HEK293 (cell line): ENCODE measurements around the gene CEBPB.

Source experiments
- CTCF ChIA-PET: fragments of 350-600 bp; formaldehyde crosslinking; extraction: SDS; loops from one replicate; lab custom pipeline; 2021; ENCODE audit warnings: antibody characterized with exemption; lab: Yijun Ruan, JAX
- POLR2A ChIA-PET: fragments of 300-600 bp; formaldehyde crosslinking; extraction: SDS; loops from one replicate; lab custom pipeline; 2020; ENCODE audit warnings: antibody characterized with exemption, inconsistent platforms; lab: Yijun Ruan, JAX
- H3K27ac ChIP-seq: fragments of 200-500 bp; sonication (Bioruptor generic); 2 replicates; pipeline ENCODE4 v1.5.1; 2014; ENCODE audit warnings: low read depth, low read length, control low read depth, inconsistent platforms; ENCODE audit errors: extremely low read depth
- H3K36me3 ChIP-seq, 2 experiments: fragments of 200-500 bp in 1 of 2; sonication (Bioruptor generic) in 1 of 2; 1 replicate in 1 of 2; 2 replicates in 1 of 2; pipeline ENCODE4 v1.5.1; 2014 to 2017; ENCODE audit warnings: inconsistent platforms in 2 of 2, low read length in 2 of 2; ENCODE audit not compliant: control insufficient read depth in 2 of 2, insufficient read depth in 1 of 2
- H3K4me1 ChIP-seq: fragments of 200-500 bp; sonication (Bioruptor generic); 2 replicates; pipeline ENCODE4 v1.5.1; 2014; ENCODE audit warnings: mild to moderate bottlenecking, low read length, inconsistent platforms; ENCODE audit not compliant: control insufficient read depth, insufficient read depth
- H3K4me3 ChIP-seq: 2 replicates; pipeline ENCODE4 v1.5.1; 2011; ENCODE audit warnings: low read depth, mild to moderate bottlenecking, control low read depth, low read length, moderate library complexity
- H3K9me3 ChIP-seq: fragments of 200-500 bp; sonication (Bioruptor generic); 2 replicates; pipeline ENCODE4 v1.5.1; 2014; ENCODE audit warnings: low read depth, low read length, inconsistent platforms; ENCODE audit not compliant: control insufficient read depth, insufficient read depth
- GLI4 ChIP-seq: fragments of 450-650 bp; formaldehyde crosslinking; IDR thresholded peaks from 2 replicates; pipeline ENCODE4 v1.5.1; 2016; ENCODE audit warnings: missing biosample characterization, missing genetic modification characterization
- HIC1 ChIP-seq: fragments of 450-650 bp; formaldehyde crosslinking; IDR thresholded peaks from 2 replicates; pipeline ENCODE4 v1.5.1; 2016; ENCODE audit warnings: missing biosample characterization, missing genetic modification characterization
- OVOL3 ChIP-seq: fragments of 450-650 bp; formaldehyde crosslinking; IDR thresholded peaks from 2 replicates; pipeline ENCODE4 v1.5.1; 2016; ENCODE audit warnings: missing biosample characterization, missing genetic modification characterization
- ZFHX2 ChIP-seq: fragments of 450-650 bp; formaldehyde crosslinking; conservative IDR thresholded peaks from 2 replicates; pipeline ENCODE4 v1.5.1; 2016; ENCODE audit warnings: missing biosample characterization, missing genetic modification characterization
- ZNF140 ChIP-seq: fragments of 450-650 bp; formaldehyde crosslinking; IDR thresholded peaks from 2 replicates; pipeline ENCODE4 v1.5.1; 2016; ENCODE audit warnings: missing biosample characterization, missing genetic modification characterization
- ZNF148 ChIP-seq: fragments of 450-650 bp; formaldehyde crosslinking; IDR thresholded peaks from 2 replicates; pipeline ENCODE4 v1.5.0; 2017; ENCODE audit warnings: missing biosample characterization, missing genetic modification characterization, borderline replicate concordance
- ZNF302 ChIP-seq: fragments of 450-650 bp; formaldehyde crosslinking; IDR thresholded peaks from 2 replicates; pipeline ENCODE4 v1.5.1; 2016; ENCODE audit warnings: missing biosample characterization, missing genetic modification characterization, low read depth
- ZNF404 ChIP-seq: fragments of 450-650 bp; formaldehyde crosslinking; IDR thresholded peaks from 2 replicates; pipeline ENCODE4 v1.5.1; 2017; ENCODE audit warnings: missing biosample characterization, missing genetic modification characterization
- ZNF426 ChIP-seq: fragments of 450-650 bp; formaldehyde crosslinking; IDR thresholded peaks from 2 replicates; pipeline ENCODE4 v1.5.1; 2017; ENCODE audit warnings: missing biosample characterization, missing genetic modification characterization, mild to moderate bottlenecking, inconsistent platforms, moderate library complexity
- ZNF544 ChIP-seq: fragments of 450-650 bp; formaldehyde crosslinking; IDR thresholded peaks from 2 replicates; pipeline ENCODE4 v1.5.0; 2017; ENCODE audit warnings: missing biosample characterization, missing genetic modification characterization
- ZNF558 ChIP-seq: fragments of 450-650 bp; formaldehyde crosslinking; IDR thresholded peaks from 2 replicates; pipeline ENCODE4 v1.5.1; 2016; ENCODE audit warnings: missing biosample characterization, missing genetic modification characterization
- ZNF660 ChIP-seq: fragments of 450-650 bp; IDR thresholded peaks from 2 replicates; pipeline ENCODE4 v1.5.1; 2018; ENCODE audit warnings: missing biosample characterization, mild to moderate bottlenecking, missing genetic modification characterization
- ZSCAN30 ChIP-seq: fragments of 450-650 bp; IDR thresholded peaks from 2 replicates; pipeline ENCODE4 v1.5.1; 2018; ENCODE audit warnings: missing biosample characterization, mild to moderate bottlenecking, missing genetic modification characterization, moderate library complexity
- TF ChIP-seq, protein P1 (sequence below): fragments of 450-650 bp; formaldehyde crosslinking; IDR thresholded peaks from 2 replicates; pipeline ENCODE4 v1.5.1; 2016; ENCODE audit warnings: missing biosample characterization, missing genetic modification characterization
- TF ChIP-seq, protein P2 (sequence below): fragments of 450-650 bp; formaldehyde crosslinking; IDR thresholded peaks from 2 replicates; pipeline ENCODE4 v1.5.1; 2016; ENCODE audit warnings: missing biosample characterization, missing genetic modification characterization
- TF ChIP-seq, protein P3 (sequence below): fragments of 450-650 bp; formaldehyde crosslinking; IDR thresholded peaks from 2 replicates; pipeline ENCODE4 v1.5.1; 2017; ENCODE audit warnings: missing biosample characterization, missing genetic modification characterization

The CEBPB gene

DNA sequence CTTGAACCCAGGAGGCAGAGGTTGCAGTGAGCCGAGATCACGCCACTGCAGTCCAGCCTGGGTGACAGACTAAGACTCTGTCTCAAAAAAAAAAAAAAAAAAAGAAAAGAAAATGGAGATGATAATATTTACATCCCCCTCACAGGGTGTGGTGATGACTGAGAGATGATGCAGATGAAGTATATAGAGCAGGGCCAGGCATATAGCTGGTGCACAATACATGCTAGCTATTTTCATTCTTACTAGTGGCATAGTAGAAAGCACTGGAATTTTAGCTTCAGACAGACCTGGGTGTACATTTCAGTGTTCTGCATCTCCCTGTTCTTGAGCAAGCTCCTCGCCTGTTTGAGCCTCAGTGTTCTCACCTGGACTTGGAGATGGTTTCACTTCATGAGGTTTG is 36.9 kb downstream of the CEBPB start:
- no peaks in the 10 kb centered on the region for H3K4me1 ChIP-seq
- TF ChIP-seq OVOL3 (tag by site-specific recombination) (no peak), ZNF302 (no peak), ZNF140 (no peak), ZNF404 (no peak), ZFHX2 (tag by site-specific recombination) (no peak), HIC1 (no peak), ZNF544 (no peak), ZNF148 (tag by site-specific recombination) (no peak), ZNF558 (no peak), ZSCAN30 (tag by site-specific recombination) (no peak), GLI4 (tag by site-specific recombination) (no peak), ZNF426 (tag by site-specific recombination) (no peak), ZNF660 (tag by site-specific recombination) (no peak)
- TF ChIP-seq, protein P1, sequence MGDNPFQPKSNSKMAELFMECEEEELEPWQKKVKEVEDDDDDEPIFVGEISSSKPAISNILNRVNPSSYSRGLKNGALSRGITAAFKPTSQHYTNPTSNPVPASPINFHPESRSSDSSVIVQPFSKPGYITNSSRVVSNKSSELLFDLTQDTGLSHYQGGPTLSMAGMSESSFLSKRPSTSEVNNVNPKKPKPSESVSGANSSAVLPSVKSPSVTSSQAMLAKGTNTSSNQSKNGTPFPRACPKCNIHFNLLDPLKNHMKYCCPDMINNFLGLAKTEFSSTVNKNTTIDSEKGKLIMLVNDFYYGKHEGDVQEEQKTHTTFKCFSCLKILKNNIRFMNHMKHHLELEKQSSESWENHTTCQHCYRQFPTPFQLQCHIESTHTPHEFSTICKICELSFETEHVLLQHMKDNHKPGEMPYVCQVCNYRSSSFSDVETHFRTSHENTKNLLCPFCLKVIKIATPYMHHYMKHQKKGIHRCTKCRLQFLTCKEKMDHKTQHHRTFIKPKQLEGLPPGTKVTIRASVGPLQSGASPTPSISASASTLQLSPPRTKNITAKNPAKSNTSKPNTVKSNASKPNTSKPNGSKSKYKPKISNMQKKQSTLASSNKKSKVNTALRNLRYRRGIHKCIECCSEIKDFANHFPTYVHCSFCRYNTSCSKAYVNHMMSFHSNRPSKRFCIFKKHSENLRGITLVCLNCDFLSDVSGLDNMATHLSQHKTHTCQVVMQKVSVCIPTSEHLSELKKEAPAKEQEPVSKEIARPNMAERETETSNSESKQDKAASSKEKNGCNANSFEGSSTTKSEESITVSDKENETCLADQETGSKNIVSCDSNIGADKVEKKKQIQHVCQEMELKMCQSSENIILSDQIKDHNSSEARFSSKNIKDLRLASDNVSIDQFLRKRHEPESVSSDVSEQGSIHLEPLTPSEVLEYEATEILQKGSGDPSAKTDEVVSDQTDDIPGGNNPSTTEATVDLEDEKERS = no peak
- TF ChIP-seq, protein P2, sequence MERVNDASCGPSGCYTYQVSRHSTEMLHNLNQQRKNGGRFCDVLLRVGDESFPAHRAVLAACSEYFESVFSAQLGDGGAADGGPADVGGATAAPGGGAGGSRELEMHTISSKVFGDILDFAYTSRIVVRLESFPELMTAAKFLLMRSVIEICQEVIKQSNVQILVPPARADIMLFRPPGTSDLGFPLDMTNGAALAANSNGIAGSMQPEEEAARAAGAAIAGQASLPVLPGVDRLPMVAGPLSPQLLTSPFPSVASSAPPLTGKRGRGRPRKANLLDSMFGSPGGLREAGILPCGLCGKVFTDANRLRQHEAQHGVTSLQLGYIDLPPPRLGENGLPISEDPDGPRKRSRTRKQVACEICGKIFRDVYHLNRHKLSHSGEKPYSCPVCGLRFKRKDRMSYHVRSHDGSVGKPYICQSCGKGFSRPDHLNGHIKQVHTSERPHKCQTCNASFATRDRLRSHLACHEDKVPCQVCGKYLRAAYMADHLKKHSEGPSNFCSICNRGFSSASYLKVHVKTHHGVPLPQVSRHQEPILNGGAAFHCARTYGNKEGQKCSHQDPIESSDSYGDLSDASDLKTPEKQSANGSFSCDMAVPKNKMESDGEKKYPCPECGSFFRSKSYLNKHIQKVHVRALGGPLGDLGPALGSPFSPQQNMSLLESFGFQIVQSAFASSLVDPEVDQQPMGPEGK = no peak
- TF ChIP-seq, protein P3, sequence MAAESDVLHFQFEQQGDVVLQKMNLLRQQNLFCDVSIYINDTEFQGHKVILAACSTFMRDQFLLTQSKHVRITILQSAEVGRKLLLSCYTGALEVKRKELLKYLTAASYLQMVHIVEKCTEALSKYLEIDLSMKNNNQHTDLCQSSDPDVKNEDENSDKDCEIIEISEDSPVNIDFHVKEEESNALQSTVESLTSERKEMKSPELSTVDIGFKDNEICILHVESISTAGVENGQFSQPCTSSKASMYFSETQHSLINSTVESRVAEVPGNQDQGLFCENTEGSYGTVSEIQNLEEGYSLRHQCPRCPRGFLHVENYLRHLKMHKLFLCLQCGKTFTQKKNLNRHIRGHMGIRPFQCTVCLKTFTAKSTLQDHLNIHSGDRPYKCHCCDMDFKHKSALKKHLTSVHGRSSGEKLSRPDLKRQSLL (tag by site-specific recombination) = no peak
- no peaks in the 10 kb centered on the region for H3K9me3 ChIP-seq
- no peaks in the 10 kb centered on the region for H3K36me3 ChIP-seq
- POLR2A ChIA-PET = no interaction called here
- CTCF ChIA-PET = interaction anchor here (0.6 to 0.8 kb wide), 2 partner anchors 18 to 145 kb away, joined by 3 to 4 read pairs; no protein-coding TSS in a partner anchor
- H3K4me3 ChIP-seq = no peak overlapping the region
- H3K27ac ChIP-seq = no peak overlapping the region
